Loucy (cell line): ENCODE data around the gene KSR2.

Source experiments
- H2AFZ ChIP-seq: fragments of 200-600 bp; sonication (generic); 2 replicates; pipeline ENCODE4 v1.6.0; 2016; ENCODE audit warnings: antibody characterized with exemption, mild to moderate bottlenecking, low read length, moderate library complexity
- H3F3A ChIP-seq: fragments of 200-600 bp; 2 replicates; pipeline ENCODE4 v1.6.0; 2016; ENCODE audit warnings: antibody characterized with exemption, low read depth, mild to moderate bottlenecking
- H3K27me3 ChIP-seq: fragments of 200-600 bp; sonication (generic); 2 replicates; pipeline ENCODE4 v1.6.1; 2014; ENCODE audit warnings: low read length, mild to moderate bottlenecking; ENCODE audit not compliant: insufficient read depth, poor library complexity, severe bottlenecking
- H3K36me3 ChIP-seq: fragments of 200-600 bp; sonication (generic); 2 replicates; pipeline ENCODE4 v1.6.1; 2016; ENCODE audit warnings: low read length; ENCODE audit not compliant: insufficient read depth
- H3K4me1 ChIP-seq: fragments of 200-600 bp; sonication (generic); 2 replicates; pipeline ENCODE4 v1.5.1; 2014; ENCODE audit warnings: low read length, mild to moderate bottlenecking; ENCODE audit not compliant: insufficient read depth, poor library complexity, severe bottlenecking
- H3K4me2 ChIP-seq: fragments of 200-600 bp; sonication (generic); 2 replicates; pipeline ENCODE4 v1.6.0; 2014; ENCODE audit warnings: antibody characterized with exemption, low read length, low read depth, mild to moderate bottlenecking; ENCODE audit not compliant: poor library complexity, severe bottlenecking
- H3K4me3 ChIP-seq: fragments of 200-600 bp; sonication (generic); 2 replicates; pipeline ENCODE4 v1.5.1; 2014; ENCODE audit warnings: low read length, mild to moderate bottlenecking, mixed read lengths; ENCODE audit not compliant: poor library complexity, severe bottlenecking
- H3K79me2 ChIP-seq: fragments of 200-600 bp; sonication (generic); 2 replicates; pipeline ENCODE4 v1.6.1; 2014; ENCODE audit warnings: low read length; ENCODE audit not compliant: insufficient read depth
- H3K9ac ChIP-seq: fragments of 200-600 bp; sonication (generic); 2 replicates; pipeline ENCODE4 v1.6.0; 2014; ENCODE audit warnings: mild to moderate bottlenecking, low read depth, low read length, moderate library complexity; ENCODE audit not compliant: poor library complexity, severe bottlenecking
- H3K9me2 ChIP-seq: fragments of 200-600 bp; sonication (generic); replicated peaks from 2 replicates; pipeline ENCODE4 v1.6.1; 2016; ENCODE audit warnings: low read depth, low read length, mixed read lengths
- H3K9me3 ChIP-seq: fragments of 200-600 bp; sonication (generic); 2 replicates; pipeline ENCODE4 v1.6.1; 2014; ENCODE audit warnings: mild to moderate bottlenecking, antibody characterized with exemption, low read length, low read depth; ENCODE audit not compliant: insufficient read depth
- H4K20me1 ChIP-seq: fragments of 200-600 bp; sonication (generic); 2 replicates; pipeline ENCODE4 v1.6.0; 2014; ENCODE audit warnings: antibody characterized with exemption, low read length, mild to moderate bottlenecking; ENCODE audit not compliant: insufficient read depth, poor library complexity, severe bottlenecking
- CTCF ChIP-seq: fragments of 200-600 bp; sonication (generic); conservative IDR thresholded peaks from 2 replicates; pipeline ENCODE4 v1.5.1; 2014; ENCODE audit warnings: mild to moderate bottlenecking, antibody characterized with exemption, low read length
- EZH2phosphoT487 ChIP-seq: fragments of 200-600 bp; IDR thresholded peaks from 2 replicates; pipeline ENCODE4 v1.6.1; 2018; ENCODE audit warnings: antibody characterized with exemption, mild to moderate bottlenecking, moderate library complexity, borderline replicate concordance

Gene KSR2

GRCh38 chr12:117444781-117445180, 524.0 kb downstream of the KSR2 start:
- Histone ChIP-seq H3K36me3 (no peaks in the 10 kb centered on the region), H3K4me1 (no peaks in the 10 kb centered on the region), H3K79me2 (no peaks in the 10 kb centered on the region), H3K4me3 (no peak overlapping the region), H2AFZ (no peak overlapping the region), H3K4me2 (no peak overlapping the region), H3K9ac (no peak overlapping the region), H3K27me3 (no peaks in the 10 kb centered on the region), H3K9me3 (no peaks in the 10 kb centered on the region), H4K20me1 (no peaks in the 10 kb centered on the region), H3F3A (no peaks in the 10 kb centered on the region), H3K9me2 (no peaks in the 10 kb centered on the region)
- TF ChIP-seq CTCF (no peak), EZH2phosphoT487 (no peak)

GRCh38 chr12:117441751-117442150, 527.0 kb downstream of the KSR2 start:
- Histone ChIP-seq H3K27me3 (no peaks in the 10 kb centered on the region), H3K4me2 (no peak overlapping the region), H3K9me2 (no peaks in the 10 kb centered on the region), H4K20me1 (no peaks in the 10 kb centered on the region), H3K36me3 (no peaks in the 10 kb centered on the region), H3K79me2 (no peaks in the 10 kb centered on the region), H3K9me3 (no peaks in the 10 kb centered on the region), H3K4me1 (no peaks in the 10 kb centered on the region), H3K9ac (no peak overlapping the region), H3K4me3 (no peak overlapping the region), H2AFZ (no peak overlapping the region), H3F3A (no peaks in the 10 kb centered on the region)
- TF ChIP-seq EZH2phosphoT487 (no peak), CTCF (no peak)

GRCh38 chr12:117440384-117440783, 528.4 kb downstream of the KSR2 start:
- Histone ChIP-seq H3K4me1 (no peaks in the 10 kb centered on the region), H3K27me3 (no peaks in the 10 kb centered on the region), H4K20me1 (no peaks in the 10 kb centered on the region), H3K79me2 (no peaks in the 10 kb centered on the region), H3K4me2 (no peak overlapping the region), H3K9me3 (no peaks in the 10 kb centered on the region), H3K9ac (no peak overlapping the region), H3K9me2 (no peaks in the 10 kb centered on the region), H2AFZ (no peak overlapping the region), H3F3A (no peaks in the 10 kb centered on the region), H3K36me3 (no peaks in the 10 kb centered on the region), H3K4me3 (no peak overlapping the region)
- no peak for TF ChIP-seq CTCF
- TF ChIP-seq EZH2phosphoT487, result no peak
